CD14-positive monocyte (primary cell): Measurements from ENCODE around the gene CCR4. TPM values are rescaled to one million over a fixed set of nuclear protein-coding genes. Genes with fewer than 3 reads are reported as not detected.
A peak's percentile ranks its signal among the peaks of the same experiment; 100 is the strongest.
"Not testable (repeated sequence)": the region's sequence is repeated elsewhere in the genome, so short reads cannot be mapped to it uniquely, and the experiment has no call there.

Experiments
- DNase-seq, 3 donors: peaks; one replicate each; pipeline ENCODE4 v3.0.0-alpha.2; 2011 to 2022
- H2AFZ ChIP-seq: 2 replicates; pipeline ENCODE4 v1.6.0; 2012; ENCODE audit warnings: mild to moderate bottlenecking, low read depth, low read length, inconsistent platforms; ENCODE audit not compliant: insufficient read depth, poor library complexity, severe bottlenecking
- H3K27ac ChIP-seq, 2 donors: 1 replicate in 1 of 2; 2 replicates in 1 of 2; pipeline ENCODE4 v1.5.1; 2012 to 2013; ENCODE audit warnings: low read length in 2 of 2, control low read depth in 1 of 2, inconsistent platforms in 1 of 2, low read depth in 1 of 2, mild to moderate bottlenecking in 1 of 2
- H3K27me3 ChIP-seq, 2 donors: one replicate each; pipeline versions ENCODE4 v1.6.0 to v1.6.1; 2011 to 2013; ENCODE audit warnings: low read length in 2 of 2; ENCODE audit not compliant: control insufficient read depth in 2 of 2, insufficient read depth in 2 of 2
- H3K36me3 ChIP-seq, 2 donors: replicated peaks in 1 of 2; 1 replicate in 1 of 2; 2 replicates in 1 of 2; pipeline versions ENCODE4 v1.5.1 to v1.6.1; 2012 to 2013; ENCODE audit warnings: low read length in 2 of 2, control low read depth in 1 of 2, inconsistent platforms in 1 of 2, mild to moderate bottlenecking in 1 of 2; ENCODE audit not compliant: insufficient read depth in 2 of 2, control insufficient read depth in 1 of 2
- H3K4me1 ChIP-seq, 2 donors: 1 replicate in 1 of 2; 2 replicates in 1 of 2; pipeline versions ENCODE4 v1.5.1 to v1.6.1; 2012 to 2013; ENCODE audit warnings: low read length in 2 of 2, control low read depth in 1 of 2, inconsistent platforms in 1 of 2, mild to moderate bottlenecking in 1 of 2, moderate library complexity in 1 of 2; ENCODE audit not compliant: insufficient read depth in 2 of 2, control insufficient read depth in 1 of 2
- H3K4me2 ChIP-seq: replicated peaks from 2 replicates; pipeline ENCODE3; 2012; ENCODE audit warnings: low read length, moderate library complexity, mild to moderate bottlenecking; ENCODE audit not compliant: poor library complexity, severe bottlenecking; ENCODE audit errors: extremely low read depth
- H3K4me3 ChIP-seq, 3 experiments: fragments of 200-600 bp in 1 of 3; sonication (generic) in 1 of 3; replicated peaks in 1 of 3; 1 replicate in 2 of 3; 2 replicates in 1 of 3; pipeline ENCODE4 v1.5.1; 2011 to 2013; ENCODE audit warnings: low read length in 3 of 3, mild to moderate bottlenecking in 3 of 3, control low read depth in 2 of 3, low read depth in 2 of 3, inconsistent platforms in 1 of 3, moderate library complexity in 1 of 3
- H3K79me2 ChIP-seq: 2 replicates; pipeline ENCODE4 v1.6.0; 2012; ENCODE audit warnings: mild to moderate bottlenecking, control low read depth, inconsistent platforms, low read length, moderate library complexity; ENCODE audit not compliant: insufficient read depth
- H3K9ac ChIP-seq: 2 replicates; pipeline ENCODE4 v1.6.0; 2017; ENCODE audit warnings: low read length, mild to moderate bottlenecking; ENCODE audit not compliant: insufficient read depth, poor library complexity, severe bottlenecking
- H3K9me3 ChIP-seq, 2 donors: replicated peaks in 1 of 2; 1 replicate in 1 of 2; 2 replicates in 1 of 2; pipeline versions ENCODE4 v1.5.1 to v1.6.1; 2012 to 2013; ENCODE audit warnings: low read length in 2 of 2, control low read depth in 1 of 2; ENCODE audit not compliant: control insufficient read depth in 1 of 2, insufficient read depth in 1 of 2
- H4K20me1 ChIP-seq: 2 replicates; pipeline ENCODE4 v1.6.0; 2012; ENCODE audit warnings: mild to moderate bottlenecking, low read length, control low read depth, moderate library complexity; ENCODE audit not compliant: insufficient read depth
- H3K27ac Mint-ChIP-seq, 7 donors: one replicate each; pipeline ENCODE4 v1.8.0; 2020; ENCODE audit warnings: mild to moderate bottlenecking in 7 of 7, mixed read lengths in 7 of 7, moderate library complexity in 6 of 7, inconsistent platforms in 2 of 7
- H3K27me3 Mint-ChIP-seq, 3 donors: one replicate each; pipeline ENCODE4 v1.8.0; 2021 to 2022; ENCODE audit warnings: low read depth in 3 of 3, mild to moderate bottlenecking in 3 of 3, mixed read lengths in 3 of 3, moderate library complexity in 3 of 3, inconsistent platforms in 1 of 3
- H3K36me3 Mint-ChIP-seq, 2 donors: one replicate each; pipeline ENCODE4 v1.8.0; 2020; ENCODE audit warnings: mixed read lengths in 2 of 2, inconsistent platforms in 1 of 2, mild to moderate bottlenecking in 1 of 2
- H3K4me1 Mint-ChIP-seq: one replicate; pipeline ENCODE4 v1.8.0; 2020; ENCODE audit warnings: mild to moderate bottlenecking, mixed read lengths
- H3K4me3 Mint-ChIP-seq, 2 donors: one replicate each; pipeline ENCODE4 v1.8.0; 2020; ENCODE audit warnings: mild to moderate bottlenecking in 2 of 2, mixed read lengths in 2 of 2, moderate library complexity in 1 of 2
- H3K9me3 Mint-ChIP-seq, 7 donors: one replicate each; pipeline ENCODE4 v1.8.0; 2020 to 2022; ENCODE audit warnings: mixed read lengths in 7 of 7, mild to moderate bottlenecking in 6 of 7, moderate library complexity in 6 of 7, inconsistent platforms in 2 of 7
- CTCF ChIP-seq: fragments of 200-600 bp; IDR thresholded peaks from one replicate; pipeline ENCODE4 v1.8.0; 2022; ENCODE audit warnings: antibody characterized with exemption, mild to moderate bottlenecking
- WGBS: methylation state at CpG from one replicate; pipeline ENCODE4 v1.1.5; 2013; ENCODE audit warnings: missing lambda C conversion rate; ENCODE audit not compliant: insufficient coverage; 5-methylcytosine and 5-hydroxymethylcytosine counted together
- intact Hi-C, 2 donors: fragments of 100-400 bp; cut with micrococcal nuclease; formaldehyde crosslinking; loops; one replicate each; pipeline versions ENCODE4 v1.15.0 to v1.15.1; 2023
- polyA plus RNA-seq, 3 donors: library from polyadenylated mRNA; depleted of rRNA in 1 of 3; unstranded in 2 of 3; stranded (reverse) in 1 of 3; fragments of 300-500 nt in 2 of 3; fragments of >200 nt in 1 of 3; fragmentation: Illumina TruSeq in 2 of 3; gene quantifications; 1 replicate in 2 of 3; 2 replicates in 1 of 3; pipeline ENCODE4 v1.2.3, GENCODE V29; 2012 to 2021

CCR4 gene
- polyA plus RNA-seq, 3 donors, result 0.04 TPM; not detected in 2

- no peaks in the 10 kb centered on the region for H3K36me3 ChIP-seq
- WGBS, result 100% methylated on average over 1 of the region's 5 CpGs
- no peak overlapping the region for H3K27ac ChIP-seq
- DNase-seq, result peak in 2 of 3 donors; percentile 10 to 21
- no peak overlapping the region for H3K4me3 ChIP-seq
- no peaks in the 10 kb centered on the region for H4K20me1 ChIP-seq
- H3K4me2 ChIP-seq, result no peak overlapping the region
- TF ChIP-seq CTCF, result peak; percentile 75
- intact Hi-C loops, result loop anchor here in 1 of 2 donors (5.0 kb wide), 1 partner anchor 202 kb away; no protein-coding TSS in a partner anchor
- no peak overlapping the region for H3K4me3 Mint-ChIP-seq
- H3K36me3 Mint-ChIP-seq, result no peaks in the 10 kb centered on the region
- no peaks in the 10 kb centered on the region for H3K4me1 Mint-ChIP-seq
- H3K79me2 ChIP-seq, result no peaks in the 10 kb centered on the region
- H2AFZ ChIP-seq, result no peak overlapping the region
- H3K27ac Mint-ChIP-seq, result no peak overlapping the region
- no peaks in the 10 kb centered on the region for H3K9me3 ChIP-seq
- H3K27me3 Mint-ChIP-seq, result peaks cover 0 to 8% (median 0%) of the 10 kb centered on the region in 3 donors
- H3K9me3 Mint-ChIP-seq, result peaks cover 0 to 3% (median 0%) of the 10 kb centered on the region in 7 donors
- H3K4me1 ChIP-seq, result no peaks in the 10 kb centered on the region
- H3K27me3 ChIP-seq, result no peaks in the 10 kb centered on the region
- H3K9ac ChIP-seq, result no peak overlapping the region
Observed at GRCh38 chr3:32934150-32934742, 17.2 kb upstream of the CCR4 start.

DNA sequence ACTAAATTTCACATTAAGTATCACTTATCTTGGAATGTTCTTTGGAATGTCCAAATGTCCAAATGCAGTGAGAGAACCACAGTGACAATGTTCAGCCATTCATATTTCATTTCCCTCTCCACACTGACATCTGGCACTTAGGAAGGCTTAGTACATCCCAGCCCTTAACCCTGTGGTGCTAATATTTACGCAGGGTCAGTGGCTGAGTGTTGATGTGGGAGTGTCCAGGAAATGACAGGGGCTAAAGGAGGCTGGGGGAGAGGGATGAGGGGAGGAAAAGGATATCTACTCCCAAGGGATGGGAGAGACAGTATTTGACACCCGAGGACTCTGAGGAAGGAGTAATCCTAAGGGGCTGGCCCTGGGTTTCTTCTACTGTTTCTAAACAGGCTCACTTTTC, 14.1 kb upstream of the CCR4 start:
- H3K36me3 ChIP-seq, result no peaks in the 10 kb centered on the region
- H4K20me1 ChIP-seq, result no peaks in the 10 kb centered on the region
- H3K9ac ChIP-seq, result no peak overlapping the region
- Mint-ChIP-seq H3K27ac (no peak overlapping the region), H3K4me3 (no peak overlapping the region), H3K27me3 (peaks cover 0 to 6% (median 0%) of the 10 kb centered on the region in 3 donors), H3K9me3 (peaks cover 0 to 6% (median 2%) of the 10 kb centered on the region in 7 donors), H3K4me1 (no peaks in the 10 kb centered on the region), H3K36me3 (no peaks in the 10 kb centered on the region)
- no peak overlapping the region for H3K4me2 ChIP-seq
- H3K4me3 ChIP-seq, result no peak overlapping the region
- H3K79me2 ChIP-seq, result no peaks in the 10 kb centered on the region
- H2AFZ ChIP-seq, result no peak overlapping the region
- DNase-seq, result no peak
- no peak for TF ChIP-seq CTCF
- WGBS, result 100% methylated on average over 1 of the region's 2 CpGs
- intact Hi-C loops, result no loop called here
- H3K27ac ChIP-seq, result no peak overlapping the region
- no peaks in the 10 kb centered on the region for H3K4me1 ChIP-seq
- no peaks in the 10 kb centered on the region for H3K9me3 ChIP-seq
- H3K27me3 ChIP-seq, result no peaks in the 10 kb centered on the region

- DNase-seq, H3K4me1 ChIP-seq, H3K4me1 Mint-ChIP-seq, H3K27me3 ChIP-seq, H3K36me3 Mint-ChIP-seq, H2AFZ ChIP-seq, H3K4me2 ChIP-seq, H3K36me3 ChIP-seq, H3K4me3 ChIP-seq, H3K9me3 ChIP-seq, intact Hi-C loops, H3K27me3 Mint-ChIP-seq, H3K27ac Mint-ChIP-seq, H4K20me1 ChIP-seq, H3K9ac ChIP-seq, H3K79me2 ChIP-seq, H3K4me3 Mint-ChIP-seq, H3K27ac ChIP-seq, H3K9me3 Mint-ChIP-seq: not testable (repeated sequence)
- 94% methylated on average over 32 of the region's 40 CpGs for WGBS
Observed at GRCh38 chr3:32939531-32940284, 11.7 kb upstream of the CCR4 start.
